ENCODE data around the gene TSGA10IP. TPM values are rescaled to one million over a fixed set of nuclear protein-coding genes. Genes with fewer than 3 reads are reported as not detected.
"Not testable (repeated sequence)": the region's sequence is repeated elsewhere in the genome, so short reads cannot be mapped to it uniquely, and the experiment has no call there.

TSGA10IP gene
- total RNA-seq, 1 donor from 2014 or later = not detected

- no peak for ATAC-seq
- no peak for DNase-seq (ENCODE audit: low spot score)
Observed at GRCh38 chr11:65945941-65946558, 770 bp downstream of the TSGA10IP start.

- ATAC-seq = no peak
Observed at GRCh38 chr11:65946655-65947054, 1.4 kb downstream of the TSGA10IP start.

GRCh38 chr11:65947133-65947532 lies 1.9 kb downstream of the TSGA10IP start:
- ATAC-seq (no peak), DNase-seq (ENCODE audit: low spot score) (no peak)

More at GRCh38 chr11:65946655-65947054, 1.4 kb downstream of the TSGA10IP start:
- DNase-seq (ENCODE audit: low spot score) = no peak

- no peak for DNase-seq (ENCODE audit: low spot score)
- no peak for ATAC-seq
Observed at GRCh38 chr11:65947603-65948125, 2.4 kb downstream of the TSGA10IP start.

- ATAC-seq = not testable (repeated sequence)
Observed at GRCh38 chr11:65950711-65951110, 5.4 kb downstream of the TSGA10IP start.

GRCh38 chr11:65951641-65952040 lies 6.4 kb downstream of the TSGA10IP start:
- DNase-seq (ENCODE audit: low spot score); ATAC-seq: not testable (repeated sequence)

More at GRCh38 chr11:65950711-65951110, 5.4 kb downstream of the TSGA10IP start:
- not testable (repeated sequence) for DNase-seq (ENCODE audit: low spot score)

- no peak for DNase-seq (ENCODE audit: low spot score)
- peak; percentile 42 for ATAC-seq
Observed at GRCh38 chr11:65952052-65952521, 6.8 kb downstream of the TSGA10IP start.

GRCh38 chr11:65953471-65953870 lies 8.2 kb downstream of the TSGA10IP start:
- DNase-seq (ENCODE audit: low spot score) (no peak), ATAC-seq (no peak)

- ATAC-seq (no peak), DNase-seq (ENCODE audit: low spot score) (no peak)
Observed at GRCh38 chr11:65954771-65955170, 9.5 kb downstream of the TSGA10IP start.

GRCh38 chr11:65958291-65958690 lies 13.0 kb downstream of the TSGA10IP start:
- DNase-seq (ENCODE audit: low spot score) = no peak
- ATAC-seq = no peak

- no peak for DNase-seq (ENCODE audit: low spot score)
- ATAC-seq = no peak
Observed at GRCh38 chr11:65958774-65959420, 13.6 kb downstream of the TSGA10IP start.

- ATAC-seq (no peak), DNase-seq (ENCODE audit: low spot score) (no peak)
Observed at GRCh38 chr11:65960824-65961266, 15.6 kb downstream of the TSGA10IP start.

- DNase-seq (ENCODE audit: low spot score) (peak; percentile 98), ATAC-seq (peak; percentile 96)
Observed at GRCh38 chr11:65961267-65962140, 16.2 kb downstream of the TSGA10IP start, which contains the start of gene SART1. TSS of gene SART1 (plus strand) at chr11:65961734. CDS start at chr11:65961781, 47 bp downstream.

GRCh38 chr11:65962141-65962564 lies 16.9 kb downstream of the TSGA10IP start:
- no peak for ATAC-seq
- no peak for DNase-seq (ENCODE audit: low spot score)

- no peak for ATAC-seq
- no peak for DNase-seq (ENCODE audit: low spot score)
Observed at GRCh38 chr11:65964906-65965305, 19.6 kb downstream of the TSGA10IP start.

- no peak for DNase-seq (ENCODE audit: low spot score)
- ATAC-seq = no peak
Observed at GRCh38 chr11:65965986-65966762, 20.9 kb downstream of the TSGA10IP start.

GRCh38 chr11:65967329-65967934 lies 22.2 kb downstream of the TSGA10IP start:
- no peak for ATAC-seq
- no peak for DNase-seq (ENCODE audit: low spot score)

GRCh38 chr11:65968600-65969482 lies 23.6 kb downstream of the TSGA10IP start:
- DNase-seq (ENCODE audit: low spot score) (no peak), ATAC-seq (peak; percentile 23)

- DNase-seq (ENCODE audit: low spot score) (no peak), ATAC-seq (no peak)
Observed at GRCh38 chr11:65972116-65972515, 26.8 kb downstream of the TSGA10IP start.
